Right lobe of liver (tissue), 6 donors: ENCODE data around the gene CALY. TPM values are rescaled to one million over a fixed set of nuclear protein-coding genes. Genes with fewer than 3 reads are reported as not detected.
"Not testable (repeated sequence)": the region's sequence is repeated elsewhere in the genome, so short reads cannot be mapped to it uniquely, and the experiment has no call there.

Source experiments
- ATAC-seq, 4 donors: fragments of 200-7000 bp; cut with Tn5 transposase; one replicate each; pipeline ENCODE4 v1.9.1; 2020; ENCODE audit warnings: mild to moderate bottlenecking in 4 of 4, moderate library complexity in 4 of 4
- DNase-seq, 3 donors: peaks; one replicate each; pipeline ENCODE4 v3.0.0-alpha.2; 2020
- H3K27ac ChIP-seq, 3 donors: fragments of 200-600 bp; one replicate each; pipeline ENCODE4 v1.8.0; 2022
- H3K27me3 ChIP-seq, 2 donors: fragments of 200-600 bp; one replicate each; pipeline ENCODE4 v1.8.0; 2022
- H3K36me3 ChIP-seq, 4 donors: fragments of 200-600 bp; sonication (generic) in 1 of 4; one replicate each; pipeline versions ENCODE4 v1.5.1 to v1.8.0; 2017 to 2022; ENCODE audit warnings: control low read depth in 1 of 4
- H3K4me1 ChIP-seq, 4 donors: fragments of 200-600 bp; sonication (generic) in 1 of 4; one replicate each; pipeline versions ENCODE4 v1.5.1 to v1.8.0; 2017 to 2022; ENCODE audit warnings: control low read depth in 1 of 4
- H3K4me3 ChIP-seq, 3 donors: fragments of 200-600 bp; one replicate each; pipeline ENCODE4 v1.8.0; 2022
- H3K9me3 ChIP-seq, 4 donors: fragments of 200-600 bp; sonication (generic) in 1 of 4; one replicate each; pipeline versions ENCODE4 v1.5.1 to v1.8.0; 2017 to 2022; ENCODE audit warnings: control low read depth in 1 of 4
- CTCF ChIP-seq, 4 donors: fragments of 200-600 bp in 3 of 4; fragments of 450-650 bp in 1 of 4; IDR thresholded peaks; one replicate each; pipeline versions ENCODE4 v1.5.1 to v1.8.0; 2016 to 2022; ENCODE audit warnings: antibody characterized with exemption in 4 of 4, mild to moderate bottlenecking in 2 of 4
- POLR2A ChIP-seq: fragments of 450-650 bp; IDR thresholded peaks from one replicate; pipeline ENCODE4 v1.6.1; 2017; ENCODE audit warnings: antibody characterized with exemption, mild to moderate bottlenecking
- WGBS: methylation state at CpG from one replicate; pipeline ENCODE4 v1.1.6; 2018; ENCODE audit warnings: low coverage, low lambda C conversion rate; ENCODE audit not compliant: insufficient coverage; ENCODE audit errors: missing lambda C conversion rate; 5-methylcytosine and 5-hydroxymethylcytosine counted together
- intact Hi-C, 2 donors: fragments of 100-400 bp; cut with DNase I; formaldehyde crosslinking; loops; one replicate each; pipeline versions ENCODE4 v1.11.2 to v1.14.1; 2022
- total RNA-seq, 6 experiments: library from RNA; depleted of rRNA in 2 of 6; stranded (reverse); fragments of >200 nt in 2 of 6; fragmentation: NEBNext Ultra II Directional in 3 of 6; extraction: Animal tissue kit (Norgen Biotek cat#: 25700) in 3 of 6; gene quantifications; one replicate each; pipeline versions ENCODE4 v1.1.0 to v1.2.4, GENCODE V29; 2016 to 2023
- donor health status: DM: no; HTN: yes; CAD: no.
- donor health status: DM: no; HTN: no; CAD: no.
- donor health status: DM: no; HTN: no; CAD: no.
- donor health status: DM: no; HTN: yes; CAD: no.
- donor health status: DM: no; HTN: yes; CAD: no.

The CALY gene
- total RNA-seq, 6 experiments from 2014 or later: not detected

GRCh38 chr10:133324857-133325260 is 11.8 kb downstream of the CALY start:
- Histone ChIP-seq H3K4me3 (no peak overlapping the region), H3K9me3 (no peaks in the 10 kb centered on the region), H3K4me1 (peaks cover 0 to 13% (median 0%) of the 10 kb centered on the region in 4 donors), H3K27me3 (peaks cover 14 to 24% of the 10 kb centered on the region in 2 donors), H3K27ac (no peak overlapping the region), H3K36me3 (no peaks in the 10 kb centered on the region)
- peak in 1 of 4 donors; percentile 1 for ATAC-seq
- WGBS: 41% methylated on average over 3 of the region's 20 CpGs
- intact Hi-C loops: loop anchor here in 1 of 2 donors (10.0 kb wide), 1 partner anchor 50 kb away; the partner anchor contains the start of genes ECHS1 and PAOX
- TF ChIP-seq POLR2A: no peak
- DNase-seq: no peak

- no peaks in the 10 kb centered on the region for H3K9me3 ChIP-seq
- no peaks in the 10 kb centered on the region for H3K36me3 ChIP-seq
- H3K4me1 ChIP-seq: peaks cover 0 to 9% (median 0%) of the 10 kb centered on the region in 4 donors
- peak overlapping the region in 2 of 3 donors; percentile 33 to 42 for H3K4me3 ChIP-seq
- ATAC-seq: peak; percentile 74 to 81 (median 77)
- DNase-seq: peak; percentile 72 to 80 (median 76)
- intact Hi-C loops: loop anchor here in 1 of 2 donors (10.0 kb wide), 1 partner anchor 51 kb away; the partner anchor contains the start of genes ECHS1 and PAOX
- 19% methylated on average over 4 of the region's 13 CpGs for WGBS
- H3K27ac ChIP-seq: no peak overlapping the region
- no peak for TF ChIP-seq POLR2A
- no peak for TF ChIP-seq CTCF (IDR thresholded peaks at IDR 0.05)
- peaks cover 14 to 24% of the 10 kb centered on the region in 2 donors for H3K27me3 ChIP-seq
Observed at GRCh38 chr10:133324198-133324792, 12.4 kb downstream of the CALY start.

DNA sequence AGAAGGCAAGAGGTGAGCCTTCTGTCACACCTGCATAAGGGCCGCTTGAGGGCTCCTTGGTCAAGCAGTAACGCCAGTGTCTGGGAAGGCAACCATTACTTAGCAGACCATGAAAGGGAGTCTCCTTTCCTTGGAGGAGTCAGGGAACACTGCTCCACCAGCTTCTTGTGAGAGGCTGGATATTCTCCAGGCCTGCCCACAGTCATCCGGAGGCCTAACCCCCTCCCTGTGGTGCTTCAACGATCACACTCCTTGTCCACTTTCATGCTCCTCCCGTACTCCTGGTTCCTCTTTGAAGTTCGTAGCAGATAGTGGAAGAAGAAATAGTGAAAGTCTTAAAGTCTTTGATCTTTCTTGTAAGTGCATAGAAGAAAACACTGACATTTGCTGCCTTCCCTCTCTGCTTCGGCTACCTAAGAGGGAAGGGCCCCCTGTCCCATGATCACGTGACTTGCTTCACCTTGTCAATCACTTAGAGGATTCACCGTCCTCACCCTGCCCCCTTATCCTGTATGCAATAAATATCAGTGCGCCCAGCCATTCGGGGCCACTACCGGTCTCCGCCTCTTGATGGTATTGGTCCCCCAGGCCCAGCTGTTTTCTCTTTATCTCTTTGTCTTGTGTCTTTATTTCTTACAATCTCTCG is 14.5 kb downstream of the CALY start:
- intact Hi-C loops: loop anchor here in 1 of 2 donors (10.0 kb wide), 1 partner anchor 53 kb away; the partner anchor contains the start of genes ECHS1 and PAOX
- not testable (repeated sequence) for H3K36me3 ChIP-seq, H3K27ac ChIP-seq, H3K9me3 ChIP-seq, ATAC-seq, H3K4me3 ChIP-seq, DNase-seq
- Histone ChIP-seq H3K27me3 (peaks cover 7 to 15% of the 10 kb centered on the region in 2 donors), H3K4me1 (peaks cover 0 to 14% (median 0%) of the 10 kb centered on the region in 4 donors)
- WGBS: 73% methylated on average over 11 of the region's 14 CpGs

- intact Hi-C loops: loop anchor here in 1 of 2 donors (10.0 kb wide), 1 partner anchor 54 kb away; the partner anchor contains the start of genes ECHS1 and PAOX
- not testable (repeated sequence) for H3K9me3 ChIP-seq, ATAC-seq, H3K27ac ChIP-seq, DNase-seq, H3K27me3 ChIP-seq, H3K36me3 ChIP-seq, H3K4me3 ChIP-seq
- WGBS: 95% methylated on average over 6 of the region's 6 CpGs
- H3K4me1 ChIP-seq: peaks cover 0 to 14% (median 0%) of the 10 kb centered on the region in 4 donors
Observed at GRCh38 chr10:133320852-133321422, 15.8 kb downstream of the CALY start.

GRCh38 chr10:133318494-133319127 is 18.1 kb downstream of the CALY start:
- H3K9me3 ChIP-seq: no peaks in the 10 kb centered on the region
- no peak overlapping the region for H3K27ac ChIP-seq
- intact Hi-C loops: no loop called here
- peak overlapping the region in 1 of 3 donors; percentile 33 for H3K4me3 ChIP-seq
- TF ChIP-seq POLR2A (no peak), CTCF (IDR thresholded peaks at IDR 0.05) (peak; percentile 64 to 73 (median 72))
- H3K4me1 ChIP-seq: peaks cover 0 to 5% (median 0%) of the 10 kb centered on the region in 4 donors
- no peaks in the 10 kb centered on the region for H3K27me3 ChIP-seq
- WGBS: 4% methylated on average over 17 of the region's 51 CpGs
- no peaks in the 10 kb centered on the region for H3K36me3 ChIP-seq
- ATAC-seq: peak; percentile 87 to 92 (median 90)
- peak in 1 of 3 donors; percentile 73 for DNase-seq
